Prostate gland (tissue), 2 donors: ENCODE data around the gene SPTBN1.

ENCODE experiments used
- CTCF ChIP-seq, 4 experiments: fragments of 200-600 bp in 2 of 4; fragments of 450-650 bp in 2 of 4; sonication (generic) in 2 of 4; IDR thresholded peaks; 1 replicate in 3 of 4; 2 replicates in 1 of 4; pipeline ENCODE4 v1.5.1; 2016 to 2019; ENCODE audit warnings: antibody characterized with exemption in 4 of 4, mild to moderate bottlenecking in 2 of 4, moderate library complexity in 2 of 4
- POLR2AphosphoS5 ChIP-seq: sonication (generic); formaldehyde crosslinking; IDR thresholded peaks from one replicate; pipeline ENCODE4 v1.6.1; 2017; ENCODE audit warnings: antibody characterized with exemption

- TF ChIP-seq CTCF (IDR thresholded peaks at IDR 0.05), result no peak
- TF ChIP-seq POLR2AphosphoS5, result no peak
Measured at GRCh38 chr2:54627973-54628372, 171.8 kb downstream of the SPTBN1 start.
